Measurements from ENCODE around the gene CAMK1D. TPM values are rescaled to one million over a fixed set of nuclear protein-coding genes. Genes with fewer than 3 reads are reported as not detected.

The CAMK1D gene
- polyA plus RNA-seq, 1 experiment: 1.1 TPM

DNA sequence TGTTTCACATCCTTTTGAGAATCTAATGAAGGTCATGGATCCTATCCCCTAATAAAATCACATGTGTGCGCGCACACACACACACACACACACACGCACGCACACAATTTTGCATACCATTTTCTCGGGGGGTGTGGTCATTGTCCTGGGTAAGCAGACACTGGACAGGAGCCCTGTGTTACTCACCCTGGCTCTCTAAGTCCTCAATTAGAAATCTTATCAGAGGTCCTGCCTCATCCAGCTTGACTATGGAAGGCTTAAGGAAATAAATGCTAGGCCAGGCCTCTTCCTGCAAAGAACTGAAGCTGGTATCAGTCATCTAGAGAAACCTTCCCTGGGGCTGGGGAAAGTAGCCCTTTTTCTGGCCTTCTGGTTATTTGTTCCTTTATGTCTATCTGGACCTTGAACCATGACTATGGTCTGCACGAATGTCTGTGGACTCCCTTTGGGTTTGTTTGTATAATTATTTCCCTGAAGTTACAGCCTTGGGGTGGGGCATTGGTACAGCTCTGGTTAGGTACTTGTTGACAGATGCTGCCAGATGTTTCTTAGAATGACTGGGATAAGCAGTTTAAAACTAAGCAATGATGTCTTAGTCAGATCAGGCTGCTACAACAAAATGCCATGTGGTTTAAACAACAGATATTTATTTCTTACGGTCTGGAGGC lies 443.7 kb downstream of the CAMK1D start:
- no peak for DNase-seq (ENCODE audit: low read depth)
- ChIA-PET POLR2A (no interaction called here), CTCF (no interaction called here)
- H3K4me3 ChIP-seq (ENCODE audit: low read depth, low read length): no peak overlapping the region
- no peaks in the 10 kb centered on the region for H3K27me3 ChIP-seq (ENCODE audit: control insufficient read depth, insufficient read depth, low read length)
- no peaks in the 10 kb centered on the region for H3K36me3 ChIP-seq (ENCODE audit: control insufficient read depth, insufficient read depth, low read length)
- TF ChIP-seq, protein P1, sequence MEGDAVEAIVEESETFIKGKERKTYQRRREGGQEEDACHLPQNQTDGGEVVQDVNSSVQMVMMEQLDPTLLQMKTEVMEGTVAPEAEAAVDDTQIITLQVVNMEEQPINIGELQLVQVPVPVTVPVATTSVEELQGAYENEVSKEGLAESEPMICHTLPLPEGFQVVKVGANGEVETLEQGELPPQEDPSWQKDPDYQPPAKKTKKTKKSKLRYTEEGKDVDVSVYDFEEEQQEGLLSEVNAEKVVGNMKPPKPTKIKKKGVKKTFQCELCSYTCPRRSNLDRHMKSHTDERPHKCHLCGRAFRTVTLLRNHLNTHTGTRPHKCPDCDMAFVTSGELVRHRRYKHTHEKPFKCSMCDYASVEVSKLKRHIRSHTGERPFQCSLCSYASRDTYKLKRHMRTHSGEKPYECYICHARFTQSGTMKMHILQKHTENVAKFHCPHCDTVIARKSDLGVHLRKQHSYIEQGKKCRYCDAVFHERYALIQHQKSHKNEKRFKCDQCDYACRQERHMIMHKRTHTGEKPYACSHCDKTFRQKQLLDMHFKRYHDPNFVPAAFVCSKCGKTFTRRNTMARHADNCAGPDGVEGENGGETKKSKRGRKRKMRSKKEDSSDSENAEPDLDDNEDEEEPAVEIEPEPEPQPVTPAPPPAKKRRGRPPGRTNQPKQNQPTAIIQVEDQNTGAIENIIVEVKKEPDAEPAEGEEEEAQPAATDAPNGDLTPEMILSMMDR (IDR thresholded peaks at IDR 0.05; ENCODE audit: insufficient read depth, low read depth, low read length): no peak

DNA sequence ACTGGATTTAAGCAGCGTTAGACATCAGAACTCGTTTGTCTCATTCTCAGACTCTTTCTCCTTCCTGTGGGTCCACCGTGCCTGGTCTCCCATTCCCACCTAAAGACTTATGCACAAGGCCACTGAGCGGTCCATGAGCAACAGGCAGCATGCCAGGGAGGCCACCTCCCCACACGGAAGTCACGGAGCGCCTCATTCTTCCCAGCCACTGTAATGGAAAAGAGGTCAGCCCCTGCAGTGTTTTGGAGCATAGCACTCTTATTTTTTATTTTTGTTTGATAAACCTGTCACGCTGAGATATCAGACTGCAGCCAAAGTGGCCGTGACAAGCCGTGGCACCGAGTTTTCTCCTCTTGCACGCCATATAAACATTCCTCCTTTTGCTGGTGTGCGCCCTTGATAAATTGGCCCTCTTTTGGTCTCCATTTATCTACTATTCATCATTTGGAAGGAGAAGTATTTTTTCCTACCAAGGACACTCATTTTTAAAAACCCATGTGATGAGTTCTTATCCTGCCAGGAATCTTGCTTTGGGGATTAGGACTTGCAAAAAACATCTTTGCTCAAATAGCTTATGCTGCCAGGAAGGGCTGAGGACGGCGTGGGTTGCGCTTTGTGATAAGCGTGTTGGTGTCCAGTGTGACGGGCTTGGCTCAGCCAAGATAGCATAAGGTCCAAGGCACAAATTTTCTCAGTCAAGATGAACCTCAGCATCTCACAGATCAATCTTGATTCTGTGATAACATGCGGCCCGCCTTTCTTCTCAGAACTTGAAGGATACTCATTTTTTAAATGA lies 446.2 kb downstream of the CAMK1D start:
- ChIA-PET POLR2A (no interaction called here), CTCF (no interaction called here)
- no peak for DNase-seq (ENCODE audit: low read depth)
- Histone ChIP-seq H3K27me3 (ENCODE audit: control insufficient read depth, insufficient read depth, low read length) (no peaks in the 10 kb centered on the region), H3K4me3 (ENCODE audit: low read depth, low read length) (no peak overlapping the region), H3K36me3 (ENCODE audit: control insufficient read depth, insufficient read depth, low read length) (no peaks in the 10 kb centered on the region)
- TF ChIP-seq, protein P1 (IDR thresholded peaks at IDR 0.05; ENCODE audit: insufficient read depth, low read depth, low read length): no peak

DNA sequence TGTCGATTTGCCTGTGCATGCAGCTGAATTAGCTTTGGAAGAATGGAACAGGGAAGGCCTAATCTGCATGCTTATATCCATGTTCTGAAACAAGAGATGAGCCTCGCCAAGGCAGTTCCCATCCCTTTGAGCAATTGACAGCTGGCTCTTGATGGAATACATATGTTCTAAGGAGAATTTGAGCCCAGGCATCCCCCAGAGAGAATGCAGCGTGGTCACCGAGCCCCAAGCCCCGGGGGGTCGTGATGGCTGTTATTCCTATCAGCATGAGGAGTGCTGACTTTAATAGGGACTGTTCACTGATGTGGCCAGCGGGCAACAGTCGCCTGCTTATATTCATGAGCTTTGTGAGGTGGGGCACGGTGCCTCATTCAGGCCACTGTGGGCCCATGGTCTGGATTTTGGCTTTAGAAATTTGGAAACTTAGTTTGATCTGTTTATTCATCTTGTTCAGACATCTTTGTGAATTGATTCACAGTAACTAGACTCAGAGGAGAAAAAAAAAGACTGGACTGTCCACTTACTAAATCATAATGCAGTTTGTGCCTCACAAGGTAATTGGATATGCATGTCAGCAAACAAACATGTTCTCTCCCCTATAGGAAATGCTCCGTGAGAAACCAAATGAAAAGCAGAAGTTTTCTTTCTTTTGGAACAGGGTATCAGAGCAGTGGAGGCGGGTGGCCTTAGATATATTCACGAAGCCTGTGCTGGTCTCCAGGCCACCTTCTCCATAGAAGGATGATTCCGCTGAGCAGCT lies 447.2 kb downstream of the CAMK1D start:
- TF ChIP-seq, protein P1 (IDR thresholded peaks at IDR 0.05; ENCODE audit: insufficient read depth, low read depth, low read length): no peak
- Histone ChIP-seq H3K36me3 (ENCODE audit: control insufficient read depth, insufficient read depth, low read length) (no peaks in the 10 kb centered on the region), H3K4me3 (ENCODE audit: low read depth, low read length) (no peak overlapping the region), H3K27me3 (ENCODE audit: control insufficient read depth, insufficient read depth, low read length) (no peaks in the 10 kb centered on the region)
- no peak for DNase-seq (ENCODE audit: low read depth)
- POLR2A ChIA-PET: no interaction called here
- CTCF ChIA-PET: interaction anchor here (0.6 kb wide), 1 partner anchor 303 kb away, joined by 3 read pairs; the partner anchor contains the start of gene OPTN

DNA sequence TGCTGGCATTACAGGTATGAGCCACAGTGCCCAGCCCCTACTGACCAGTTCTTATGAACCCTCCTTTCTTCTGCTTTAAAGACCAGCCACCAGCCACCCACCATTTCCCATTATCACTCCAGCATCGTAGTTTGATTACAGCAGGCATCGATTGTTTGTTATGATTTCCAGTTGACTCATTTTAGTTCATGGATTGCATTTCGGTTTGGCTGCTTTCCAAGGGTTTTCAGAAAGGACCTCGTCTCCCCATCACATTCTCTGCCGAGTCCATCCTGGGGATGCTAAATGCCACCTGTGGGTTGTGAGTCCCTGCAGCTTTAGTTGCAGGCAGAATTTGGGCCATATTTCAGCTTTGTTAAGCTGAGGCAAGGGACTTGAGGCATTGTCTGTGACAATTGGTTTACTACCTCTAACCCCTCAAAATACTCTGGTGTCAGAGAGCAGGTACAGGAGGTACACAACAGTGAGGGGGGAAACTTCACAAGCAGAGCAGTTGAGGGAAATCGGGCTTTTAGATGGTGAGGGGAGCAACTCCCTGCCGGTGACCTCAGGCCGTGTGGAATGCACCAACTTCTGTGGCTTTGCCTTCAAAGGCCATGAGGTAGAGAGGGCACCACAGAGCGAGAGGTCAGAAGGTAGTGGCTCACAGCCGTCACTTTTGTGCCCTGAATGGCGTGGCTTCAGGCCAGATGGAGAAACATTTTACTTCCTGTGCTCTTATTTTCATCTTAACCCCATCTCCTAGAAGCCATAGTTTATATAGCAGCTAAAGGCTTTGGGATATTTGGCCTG lies 448.3 kb downstream of the CAMK1D start:
- H3K4me3 ChIP-seq (ENCODE audit: low read depth, low read length): no peak overlapping the region
- CTCF ChIA-PET: interaction anchor here (0.6 kb wide), 1 partner anchor 12 kb away, joined by 6 read pairs; no protein-coding TSS in a partner anchor
- DNase-seq (ENCODE audit: low read depth): no peak
- POLR2A ChIA-PET: no interaction called here
- TF ChIP-seq, protein P1 (IDR thresholded peaks at IDR 0.05; ENCODE audit: insufficient read depth, low read depth, low read length): no peak
- H3K27me3 ChIP-seq (ENCODE audit: control insufficient read depth, insufficient read depth, low read length): no peaks in the 10 kb centered on the region
- no peaks in the 10 kb centered on the region for H3K36me3 ChIP-seq (ENCODE audit: control insufficient read depth, insufficient read depth, low read length)
